ENCODE results near the gene TBCD.

TBCD gene

DNA sequence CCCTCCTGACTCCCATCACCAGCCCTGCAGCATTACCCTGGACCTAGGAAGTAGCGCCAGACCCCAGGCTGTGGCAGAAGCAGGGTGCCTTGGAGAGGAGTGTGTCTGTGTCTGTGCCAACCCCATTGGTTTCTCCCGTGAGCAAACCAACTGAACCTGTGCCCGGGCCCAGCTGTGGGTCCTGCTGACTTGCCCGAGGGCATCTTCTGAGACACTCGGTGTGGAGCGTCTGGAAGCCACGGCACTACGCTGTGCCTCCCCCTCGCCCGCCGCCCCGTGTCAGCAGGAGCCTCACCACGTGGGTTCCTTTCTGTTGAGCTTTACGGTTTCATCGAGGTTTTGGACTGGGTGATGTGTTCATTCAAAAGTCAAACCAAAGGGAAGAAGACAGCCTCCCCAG is 60.2 kb downstream of the TBCD start:
- Histone ChIP-seq H3K36me3 (ENCODE audit: low read length) (no peaks in the 10 kb centered on the region), H2AFZ (ENCODE audit: low read depth, low read length, severe bottlenecking) (no peak overlapping the region), H3K79me2 (ENCODE audit: insufficient read depth, low read length) (no peaks in the 10 kb centered on the region), H3K4me3 (ENCODE audit: insufficient read depth, low read length, poor library complexity, severe bottlenecking) (no peak overlapping the region), H3K4me2 (ENCODE audit: low read depth, low read length, poor library complexity, severe bottlenecking) (no peak overlapping the region), H3K27me3 (ENCODE audit: low read length) (no peaks in the 10 kb centered on the region), H3K9me3 (ENCODE audit: insufficient read depth, low read length) (no peaks in the 10 kb centered on the region), H3K27ac (ENCODE audit: low read depth, low read length) (no peak overlapping the region), H3K9ac (ENCODE audit: low read length) (no peak overlapping the region), H3F3A (ENCODE audit: insufficient read depth) (no peaks in the 10 kb centered on the region), H3K9me2 (replicated peaks; ENCODE audit: insufficient read depth, low read length) (no peaks in the 10 kb centered on the region), H4K20me1 (ENCODE audit: low read depth, low read length) (no peaks in the 10 kb centered on the region)
- TF ChIP-seq EZH2phosphoT487 (conservative IDR thresholded peaks at IDR 0.05; ENCODE audit: low read length) (no peak), CTCF (IDR thresholded peaks at IDR 0.05; ENCODE audit: insufficient read depth, low read length, poor library complexity, severe bottlenecking) (no peak)

DNA sequence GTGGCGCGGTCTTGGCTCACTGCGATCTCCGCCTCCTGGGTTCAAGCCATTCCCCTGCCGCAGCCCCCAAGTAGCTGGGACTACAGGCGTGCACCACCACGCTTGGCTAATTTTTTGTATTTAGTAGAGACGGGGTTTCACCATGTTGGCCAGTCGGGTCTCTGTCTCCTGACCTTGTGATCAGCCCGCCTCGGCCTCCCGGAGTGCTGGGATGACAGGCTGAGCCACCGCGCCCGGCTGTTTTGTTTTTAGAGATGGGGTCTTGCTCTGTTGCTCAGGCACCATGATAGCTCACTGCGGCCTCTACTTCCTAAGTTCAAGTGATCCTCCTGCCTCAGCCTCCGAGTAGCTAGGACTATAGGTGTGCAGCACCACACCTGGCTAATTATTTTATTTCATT is 60.7 kb downstream of the TBCD start:
- H3K4me3 ChIP-seq (ENCODE audit: insufficient read depth, low read length, poor library complexity, severe bottlenecking), result no peak overlapping the region
- no peak overlapping the region for H2AFZ ChIP-seq (ENCODE audit: low read depth, low read length, severe bottlenecking)
- no peaks in the 10 kb centered on the region for H3K9me3 ChIP-seq (ENCODE audit: insufficient read depth, low read length)
- no peak overlapping the region for H3K9ac ChIP-seq (ENCODE audit: low read length)
- H4K20me1 ChIP-seq (ENCODE audit: low read depth, low read length), result no peaks in the 10 kb centered on the region
- no peaks in the 10 kb centered on the region for H3K36me3 ChIP-seq (ENCODE audit: low read length)
- H3K9me2 ChIP-seq (replicated peaks; ENCODE audit: insufficient read depth, low read length), result no peaks in the 10 kb centered on the region
- no peaks in the 10 kb centered on the region for H3K79me2 ChIP-seq (ENCODE audit: insufficient read depth, low read length)
- H3K27me3 ChIP-seq (ENCODE audit: low read length), result no peaks in the 10 kb centered on the region
- no peaks in the 10 kb centered on the region for H3F3A ChIP-seq (ENCODE audit: insufficient read depth)
- no peak overlapping the region for H3K4me2 ChIP-seq (ENCODE audit: low read depth, low read length, poor library complexity, severe bottlenecking)
- H3K27ac ChIP-seq (ENCODE audit: low read depth, low read length), result no peak overlapping the region
- no peak for TF ChIP-seq CTCF (IDR thresholded peaks at IDR 0.05; ENCODE audit: insufficient read depth, low read length, poor library complexity, severe bottlenecking)
- TF ChIP-seq EZH2phosphoT487 (conservative IDR thresholded peaks at IDR 0.05; ENCODE audit: low read length), result no peak

DNA sequence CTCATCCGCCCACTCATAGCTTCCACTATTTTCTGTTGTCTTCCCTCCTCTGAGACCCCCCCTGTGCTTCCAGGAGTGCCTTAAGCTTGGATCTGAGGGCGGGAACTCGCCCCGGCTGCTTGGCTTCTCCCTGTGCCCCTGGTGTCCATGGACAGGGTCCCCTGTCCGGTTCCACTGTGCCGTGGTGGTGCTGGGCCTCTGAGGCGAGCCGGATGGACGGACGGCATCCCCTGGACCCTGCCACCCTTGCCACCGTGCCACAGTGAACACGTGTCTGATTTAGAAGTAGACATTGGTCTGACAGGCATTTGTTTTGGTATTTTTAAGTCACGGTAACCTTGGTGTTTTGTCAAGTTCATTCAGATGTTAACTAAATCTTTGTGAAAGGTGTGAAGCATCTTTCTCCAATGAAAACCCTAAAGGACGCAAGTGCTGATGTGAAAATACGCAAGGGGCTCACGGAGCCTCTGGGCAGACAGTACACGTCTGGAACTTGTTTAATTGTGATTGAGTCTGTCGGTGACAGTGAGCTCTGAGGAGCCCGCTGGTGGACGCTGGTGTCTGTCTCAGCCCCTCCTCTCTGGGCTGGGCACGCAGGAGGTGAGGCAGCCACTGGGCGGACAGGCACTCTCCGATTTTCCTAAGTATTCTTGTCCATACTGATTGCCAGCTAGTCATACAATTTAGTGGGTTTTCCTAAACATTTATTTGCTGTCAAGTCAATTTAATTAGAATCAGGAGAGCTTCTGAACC is 61.6 kb downstream of the TBCD start:
- TF ChIP-seq CTCF (IDR thresholded peaks at IDR 0.05; ENCODE audit: insufficient read depth, low read length, poor library complexity, severe bottlenecking) (no peak), EZH2phosphoT487 (conservative IDR thresholded peaks at IDR 0.05; ENCODE audit: low read length) (no peak)
- H3K79me2 ChIP-seq (ENCODE audit: insufficient read depth, low read length), result no peaks in the 10 kb centered on the region
- no peaks in the 10 kb centered on the region for H3K9me2 ChIP-seq (replicated peaks; ENCODE audit: insufficient read depth, low read length)
- no peaks in the 10 kb centered on the region for H4K20me1 ChIP-seq (ENCODE audit: low read depth, low read length)
- H3K9me3 ChIP-seq (ENCODE audit: insufficient read depth, low read length), result no peaks in the 10 kb centered on the region
- no peak overlapping the region for H3K4me3 ChIP-seq (ENCODE audit: insufficient read depth, low read length, poor library complexity, severe bottlenecking)
- no peaks in the 10 kb centered on the region for H3K36me3 ChIP-seq (ENCODE audit: low read length)
- no peaks in the 10 kb centered on the region for H3K27me3 ChIP-seq (ENCODE audit: low read length)
- no peak overlapping the region for H3K4me2 ChIP-seq (ENCODE audit: low read depth, low read length, poor library complexity, severe bottlenecking)
- no peaks in the 10 kb centered on the region for H3F3A ChIP-seq (ENCODE audit: insufficient read depth)
- H3K27ac ChIP-seq (ENCODE audit: low read depth, low read length), result no peak overlapping the region
- no peak overlapping the region for H3K9ac ChIP-seq (ENCODE audit: low read length)
- no peak overlapping the region for H2AFZ ChIP-seq (ENCODE audit: low read depth, low read length, severe bottlenecking)
